Pancreas (tissue), 10 donors: ENCODE results near the gene MTR. TPM values are rescaled to one million over a fixed set of nuclear protein-coding genes. Genes with fewer than 3 reads are reported as not detected.

Experiments
- ATAC-seq, 4 donors: fragments of 200-7000 bp; cut with Tn5 transposase; one replicate each; pipeline versions ENCODE4 v1.8.0 to v1.9.1; 2020; ENCODE audit warnings: mild to moderate bottlenecking in 4 of 4, moderate library complexity in 4 of 4
- DNase-seq, 6 donors: peaks; one replicate each; pipeline ENCODE4 v3.0.0-alpha.2; 2020
- FAIRE-seq: peaks from 2 replicates; lab custom pipeline; 2012; peaks lifted over from hg19 to GRCh38; lab: Jason Lieb, UNC
- H3K27ac ChIP-seq, 4 donors: fragments of 200-600 bp; sonication (generic); 1 replicate in 3 of 4; 2 replicates in 1 of 4; pipeline versions ENCODE4 v1.5.0 to v1.8.0; 2020
- H3K27me3 ChIP-seq, 4 donors: fragments of 200-600 bp; one replicate each; pipeline ENCODE4 v1.8.0; 2021
- H3K36me3 ChIP-seq, 3 donors: fragments of 200-600 bp; sonication (generic) in 1 of 3; one replicate each; pipeline versions ENCODE4 v1.5.0 to v1.8.0; 2020 to 2021
- H3K4me1 ChIP-seq, 3 donors: fragments of 200-600 bp; one replicate each; pipeline ENCODE4 v1.8.0; 2021
- H3K4me3 ChIP-seq, 4 donors: fragments of 200-600 bp; sonication (generic) in 2 of 4; one replicate each; pipeline versions ENCODE4 v1.5.0 to v1.8.0; 2020 to 2021
- H3K9me3 ChIP-seq, 4 donors: fragments of 200-600 bp; one replicate each; pipeline ENCODE4 v1.8.0; 2021
- CTCF ChIP-seq, 4 donors: fragments of 200-600 bp; sonication (generic) in 3 of 4; IDR thresholded peaks; one replicate each; pipeline versions ENCODE4 v1.5.0 to v1.8.0; 2021; ENCODE audit warnings: antibody characterized with exemption in 4 of 4
- WGBS, 2 donors: extraction: QIAGEN DNeasy Blood & Tissue Kit; methylation state at CpG; one replicate each; pipeline ENCODE4 v1.1.7; 2013; 5-methylcytosine and 5-hydroxymethylcytosine counted together
- intact Hi-C, 3 donors: fragments of 100-400 bp; cut with DNase I; formaldehyde crosslinking; loops; one replicate each; pipeline versions ENCODE4 v1.11.1 to v1.14.2; 2022
- polyA plus RNA-seq, 2 donors: library from polyadenylated mRNA; stranded (reverse); fragments of 200-250 nt; gene quantifications; one replicate each; pipeline ENCODE4 v1.2.3, GENCODE V29; 2013
- total RNA-seq, 6 donors: library from RNA; stranded (reverse); fragmentation: NEBNext Ultra II Directional in 4 of 6; extraction: Animal tissue kit (Norgen Biotek cat#: 25700) in 4 of 6; gene quantifications; one replicate each; pipeline versions ENCODE4 v1.2.1 to v1.2.4, GENCODE V29; 2021 to 2023
- donor health status: healthy with polysubstance abuse.
- donor health status: DM: no; HTN: no; CAD: no; lungs with moderate emphysema.
- donor health status: DM: no; HTN: no; CAD: no.
- donor health status: control.
- donor health status: control.
- donor health status: Bipolar disorder and iron deficiency.
- donor health status: DM: yes; HTN: yes; CAD: no.
- donor health status: DM: no; HTN: no; CAD: no.
- donor health status: DM: no; HTN: no; CAD: no.
- donor health status: DM: yes; HTN: yes; CAD: no.

Gene MTR
- total and polyA plus RNA-seq, 8 donors: 8.1 to 29.1 (median 24.3) TPM

GRCh38 chr1:236768601-236769000 lies 26.5 kb upstream of the MTR start:
- FAIRE-seq (no peak), DNase-seq (no peak), ATAC-seq (no peak)
- no peaks in the 10 kb centered on the region for H3K9me3 ChIP-seq
- H3K27me3 ChIP-seq: no peaks in the 10 kb centered on the region
- H3K36me3 ChIP-seq: no peaks in the 10 kb centered on the region
- TF ChIP-seq CTCF (IDR thresholded peaks at IDR 0.05): no peak
- H3K4me3 ChIP-seq: no peak overlapping the region
- H3K27ac ChIP-seq: no peak overlapping the region
- peaks cover 0 to 12% (median 11%) of the 10 kb centered on the region in 3 donors for H3K4me1 ChIP-seq
- intact Hi-C loops: no loop called here

- FAIRE-seq (no peak), ATAC-seq (no peak), DNase-seq (no peak)
- Histone ChIP-seq H3K27me3 (no peaks in the 10 kb centered on the region), H3K4me1 (no peaks in the 10 kb centered on the region), H3K27ac (no peak overlapping the region), H3K36me3 (no peaks in the 10 kb centered on the region), H3K4me3 (no peak overlapping the region), H3K9me3 (no peaks in the 10 kb centered on the region)
- 75 to 79% methylated on average over 3 of the region's 3 CpGs for WGBS, 2 donors
- intact Hi-C loops: no loop called here
- no peak for TF ChIP-seq CTCF (IDR thresholded peaks at IDR 0.05)
Observed at GRCh38 chr1:236773919-236774318, 21.2 kb upstream of the MTR start.

GRCh38 chr1:236774926-236775325 lies 20.2 kb upstream of the MTR start:
- no peaks in the 10 kb centered on the region for H3K4me1 ChIP-seq
- no peak overlapping the region for H3K4me3 ChIP-seq
- no peaks in the 10 kb centered on the region for H3K27me3 ChIP-seq
- WGBS, 2 donors: 39 to 42% methylated on average over 3 of the region's 3 CpGs
- no peaks in the 10 kb centered on the region for H3K36me3 ChIP-seq
- FAIRE-seq (no peak), DNase-seq (no peak), ATAC-seq (peak; percentile 73 to 98 (median 88))
- peak in 2 of 4 donors; percentile 13 to 24 for TF ChIP-seq CTCF (IDR thresholded peaks at IDR 0.05)
- H3K9me3 ChIP-seq: no peaks in the 10 kb centered on the region
- intact Hi-C loops: no loop called here
- no peak overlapping the region for H3K27ac ChIP-seq

GRCh38 chr1:236779312-236779711 lies 15.8 kb upstream of the MTR start:
- intact Hi-C loops: no loop called here
- no peaks in the 10 kb centered on the region for H3K27me3 ChIP-seq
- TF ChIP-seq CTCF (IDR thresholded peaks at IDR 0.05): no peak
- 85 to 91% methylated on average over 2 of the region's 2 CpGs for WGBS, 2 donors
- no peaks in the 10 kb centered on the region for H3K36me3 ChIP-seq
- DNase-seq (no peak), ATAC-seq (no peak), FAIRE-seq (no peak)
- H3K27ac ChIP-seq: no peak overlapping the region
- H3K9me3 ChIP-seq: no peaks in the 10 kb centered on the region
- no peak overlapping the region for H3K4me3 ChIP-seq
- no peaks in the 10 kb centered on the region for H3K4me1 ChIP-seq

- DNase-seq (no peak), FAIRE-seq (no peak), ATAC-seq (no peak)
- Histone ChIP-seq H3K27ac (no peak overlapping the region), H3K36me3 (no peaks in the 10 kb centered on the region), H3K4me1 (peaks cover 0 to 5% (median 0%) of the 10 kb centered on the region in 3 donors), H3K27me3 (no peaks in the 10 kb centered on the region), H3K9me3 (no peaks in the 10 kb centered on the region), H3K4me3 (no peak overlapping the region)
- 89 to 100% methylated on average over 2 of the region's 2 CpGs for WGBS, 2 donors
- TF ChIP-seq CTCF (IDR thresholded peaks at IDR 0.05): no peak
- intact Hi-C loops: no loop called here
Observed at GRCh38 chr1:236785477-236785876, 9.6 kb upstream of the MTR start.
